HEK293T (cell line): ENCODE data around the gene KDM2A.

ENCODE experiments used
- CTCF ChIA-PET: fragments of 350-600 bp; formaldehyde crosslinking; extraction: SDS; loops from one replicate; lab custom pipeline; 2021; ENCODE audit warnings: antibody characterized with exemption, inconsistent platforms; lab: Yijun Ruan, JAX
- POLR2A ChIA-PET: fragments of 350-600 bp; formaldehyde crosslinking; extraction: SDS; loops from one replicate; lab custom pipeline; 2020; ENCODE audit warnings: antibody characterized with exemption, inconsistent platforms; lab: Yijun Ruan, JAX
- DNase-seq: peaks from one replicate; pipeline ENCODE4 v3.0.0; 2012; ENCODE audit warnings: mixed read lengths; ENCODE audit errors: extremely low spot score
- ARNT ChIP-seq: fragments of 450-650 bp; IDR thresholded peaks from 2 replicates; pipeline ENCODE4 v1.6.1; 2017; ENCODE audit warnings: mild to moderate bottlenecking
- BHLHE40 ChIP-seq: fragments of 450-650 bp; IDR thresholded peaks from 2 replicates; pipeline ENCODE4 v1.6.1; 2016; ENCODE audit warnings: mild to moderate bottlenecking, moderate library complexity, borderline replicate concordance
- CTBP1 ChIP-seq: fragments of 450-650 bp; IDR thresholded peaks from 2 replicates; pipeline ENCODE4 v1.6.1; 2016; ENCODE audit warnings: borderline replicate concordance
- ELF4 ChIP-seq: fragments of 450-650 bp; IDR thresholded peaks from 2 replicates; pipeline ENCODE4 v1.6.1; 2017; ENCODE audit warnings: antibody characterized with exemption
- FOXA1 ChIP-seq: fragments of 450-650 bp; IDR thresholded peaks from 2 replicates; pipeline ENCODE4 v1.6.1; 2016; ENCODE audit warnings: mild to moderate bottlenecking
- FOXK2 ChIP-seq: fragments of 450-650 bp; IDR thresholded peaks from 2 replicates; pipeline ENCODE4 v1.6.1; 2016; ENCODE audit warnings: mild to moderate bottlenecking
- FOXM1 ChIP-seq: fragments of 450-650 bp; IDR thresholded peaks from 2 replicates; pipeline ENCODE4 v1.6.1; 2017; ENCODE audit warnings: mild to moderate bottlenecking, borderline replicate concordance
- HDGF ChIP-seq: fragments of 450-650 bp; IDR thresholded peaks from 2 replicates; pipeline ENCODE4 v1.6.1; 2017; ENCODE audit warnings: antibody characterized with exemption, borderline replicate concordance
- L3MBTL2 ChIP-seq: fragments of 450-650 bp; conservative IDR thresholded peaks from 2 replicates; pipeline ENCODE4 v1.6.1; 2016; ENCODE audit warnings: mild to moderate bottlenecking
- LEF1 ChIP-seq: fragments of 450-650 bp; IDR thresholded peaks from 2 replicates; pipeline ENCODE4 v1.6.1; 2017; ENCODE audit warnings: mild to moderate bottlenecking, borderline replicate concordance
- NFRKB ChIP-seq: fragments of 450-650 bp; IDR thresholded peaks from 2 replicates; pipeline ENCODE4 v1.6.1; 2016; ENCODE audit warnings: mild to moderate bottlenecking, moderate library complexity
- SP1 ChIP-seq: fragments of 450-650 bp; IDR thresholded peaks from 2 replicates; pipeline ENCODE4 v1.6.1; 2017
- SUZ12 ChIP-seq: fragments of 450-650 bp; IDR thresholded peaks from 2 replicates; pipeline ENCODE4 v1.6.1; 2016; ENCODE audit warnings: mild to moderate bottlenecking
- TARDBP ChIP-seq: fragments of 450-650 bp; IDR thresholded peaks from 2 replicates; pipeline ENCODE4 v1.6.1; 2016
- ZNF384 ChIP-seq: fragments of 450-650 bp; IDR thresholded peaks from 2 replicates; pipeline ENCODE4 v1.6.1; 2016
- TF ChIP-seq, protein P1 (sequence below): fragments of 450-650 bp; IDR thresholded peaks from 2 replicates; pipeline ENCODE4 v1.6.1; 2016

Gene KDM2A

DNA sequence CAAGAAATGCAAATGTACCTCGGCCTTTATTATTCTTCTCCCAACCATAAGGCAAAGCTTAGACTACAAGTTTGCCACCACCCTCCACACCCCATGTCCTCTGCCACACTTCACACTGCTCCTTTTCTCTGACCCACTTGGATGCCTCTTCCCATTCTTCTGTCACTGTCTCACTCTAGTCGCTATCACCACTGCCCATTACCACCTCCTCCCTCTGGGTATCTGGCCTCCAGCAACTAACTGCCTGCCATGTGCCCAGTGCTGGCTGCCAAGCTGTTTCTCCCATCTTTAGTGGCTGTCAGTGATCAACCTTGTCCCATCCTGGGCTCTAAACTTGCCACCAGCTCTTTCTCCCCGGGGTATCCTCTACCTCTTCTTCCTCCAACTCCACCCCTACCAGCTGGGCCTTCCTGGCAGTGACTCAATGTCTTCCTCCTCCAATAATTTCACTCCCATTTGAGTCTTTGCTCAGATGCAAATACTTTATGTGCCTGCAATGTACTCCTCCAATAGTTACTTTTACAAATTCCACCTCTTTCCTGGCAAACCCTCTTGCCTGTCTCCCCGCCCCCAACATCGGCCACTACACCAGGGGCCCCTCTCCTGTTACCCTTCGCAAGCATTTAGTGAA is 20.1 kb upstream of the KDM2A start:
- POLR2A ChIA-PET: interaction anchor here (0.6 kb wide), 1 partner anchor 1634 kb away, joined by 4 read pairs; no protein-coding TSS in a partner anchor
- CTCF ChIA-PET: interaction anchor here (0.7 kb wide), 1 partner anchor 16 kb away, joined by 3 read pairs; no protein-coding TSS in a partner anchor
- TF ChIP-seq ZNF384 (no peak), SP1 (no peak), TARDBP (no peak), FOXK2 (no peak), L3MBTL2 (no peak), ELF4 (no peak), ARNT (no peak), FOXM1 (no peak), LEF1 (no peak), SUZ12 (no peak), FOXA1 (no peak), NFRKB (no peak), CTBP1 (no peak), BHLHE40 (no peak), HDGF (no peak)
- TF ChIP-seq, protein P1, sequence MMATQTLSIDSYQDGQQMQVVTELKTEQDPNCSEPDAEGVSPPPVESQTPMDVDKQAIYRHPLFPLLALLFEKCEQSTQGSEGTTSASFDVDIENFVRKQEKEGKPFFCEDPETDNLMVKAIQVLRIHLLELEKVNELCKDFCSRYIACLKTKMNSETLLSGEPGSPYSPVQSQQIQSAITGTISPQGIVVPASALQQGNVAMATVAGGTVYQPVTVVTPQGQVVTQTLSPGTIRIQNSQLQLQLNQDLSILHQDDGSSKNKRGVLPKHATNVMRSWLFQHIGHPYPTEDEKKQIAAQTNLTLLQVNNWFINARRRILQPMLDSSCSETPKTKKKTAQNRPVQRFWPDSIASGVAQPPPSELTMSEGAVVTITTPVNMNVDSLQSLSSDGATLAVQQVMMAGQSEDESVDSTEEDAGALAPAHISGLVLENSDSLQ: no peak
- no peak for DNase-seq

DNA sequence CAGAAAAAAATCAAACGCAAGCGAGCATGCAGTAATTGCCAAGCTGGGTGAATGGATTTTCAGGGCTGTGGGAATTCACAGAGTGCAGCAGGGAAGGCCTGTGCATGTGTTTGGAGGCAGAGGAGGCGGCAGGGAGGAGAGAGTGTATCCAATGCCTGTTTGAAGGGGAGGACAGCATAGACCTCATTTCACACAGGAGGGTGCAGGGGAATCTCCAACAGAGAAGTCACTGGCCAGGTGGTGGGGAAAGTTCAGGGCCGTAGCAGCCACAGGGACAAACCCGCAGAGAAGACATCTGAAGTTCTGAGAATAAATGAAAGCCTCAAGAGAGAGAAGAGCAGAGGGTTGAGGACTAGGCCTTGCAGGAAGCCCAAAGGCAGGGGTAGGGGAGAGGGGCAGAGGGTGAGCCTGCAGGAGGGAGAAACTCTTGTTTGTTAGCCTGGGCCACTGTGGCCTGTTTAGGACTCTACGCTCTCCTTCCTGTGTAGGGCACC is 19.2 kb upstream of the KDM2A start:
- TF ChIP-seq CTBP1 (no peak), FOXK2 (no peak), ZNF384 (no peak), SP1 (no peak), LEF1 (no peak), NFRKB (no peak), BHLHE40 (no peak), HDGF (no peak)
- TF ChIP-seq, protein P1: no peak
- CTCF ChIA-PET: no interaction called here
- POLR2A ChIA-PET: no interaction called here
- DNase-seq: no peak

DNA sequence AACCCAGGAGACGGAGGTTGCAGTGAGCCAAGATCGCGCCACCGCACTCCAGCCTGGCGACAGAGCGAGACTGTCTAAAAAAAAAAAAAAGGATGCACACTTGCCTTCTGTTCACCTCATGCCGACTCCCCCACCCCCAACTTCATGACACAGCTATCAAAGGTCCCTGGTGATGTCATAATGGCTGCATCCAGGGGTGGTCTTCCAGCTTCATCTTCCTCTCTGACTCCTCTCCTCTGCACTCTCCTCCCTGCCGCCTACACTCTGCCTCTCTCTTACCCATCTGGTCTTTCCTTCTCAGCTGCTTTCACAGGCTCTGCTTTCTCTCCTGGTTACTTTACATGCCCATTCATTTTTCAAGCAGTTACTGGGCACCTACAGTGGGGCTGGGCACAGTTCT is 16.4 kb upstream of the KDM2A start:
- TF ChIP-seq BHLHE40 (no peak), HDGF (no peak), ARNT (no peak), FOXK2 (no peak), SUZ12 (no peak), SP1 (no peak), TARDBP (no peak), NFRKB (no peak), FOXA1 (no peak), ZNF384 (no peak), L3MBTL2 (no peak), LEF1 (no peak), ELF4 (no peak), CTBP1 (no peak), FOXM1 (no peak)
- TF ChIP-seq, protein P1: no peak
- DNase-seq: no peak
- POLR2A ChIA-PET: interaction anchor here (1.6 kb wide), 1 partner anchor 15 kb away, joined by 3 read pairs; no protein-coding TSS in a partner anchor
- CTCF ChIA-PET: interaction anchor here (1.2 kb wide), 1 partner anchor 26 kb away, joined by 3 read pairs; no protein-coding TSS in a partner anchor

DNA sequence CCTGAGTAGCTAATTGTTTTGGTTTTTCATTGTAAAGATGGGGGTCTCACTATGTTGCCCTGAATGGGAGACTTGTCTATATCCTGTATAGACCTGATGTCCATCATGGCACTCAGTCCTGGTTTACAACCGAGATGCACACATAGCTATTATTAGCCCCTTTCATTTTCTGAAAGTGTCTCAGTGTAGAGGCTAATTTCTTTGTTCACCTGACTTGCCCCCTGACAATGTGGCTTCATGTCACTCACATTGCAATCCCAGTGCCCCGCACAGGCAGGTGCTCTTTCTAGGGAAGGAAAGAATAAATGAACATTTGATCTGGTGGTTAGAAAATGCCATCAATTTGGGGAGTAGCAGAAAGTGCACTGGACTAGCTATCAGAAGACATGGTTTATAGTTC is 13.1 kb upstream of the KDM2A start:
- ChIA-PET CTCF (no interaction called here), POLR2A (no interaction called here)
- DNase-seq: no peak
- TF ChIP-seq, protein P1: no peak
- TF ChIP-seq TARDBP (no peak), FOXM1 (no peak), L3MBTL2 (no peak), CTBP1 (no peak)

DNA sequence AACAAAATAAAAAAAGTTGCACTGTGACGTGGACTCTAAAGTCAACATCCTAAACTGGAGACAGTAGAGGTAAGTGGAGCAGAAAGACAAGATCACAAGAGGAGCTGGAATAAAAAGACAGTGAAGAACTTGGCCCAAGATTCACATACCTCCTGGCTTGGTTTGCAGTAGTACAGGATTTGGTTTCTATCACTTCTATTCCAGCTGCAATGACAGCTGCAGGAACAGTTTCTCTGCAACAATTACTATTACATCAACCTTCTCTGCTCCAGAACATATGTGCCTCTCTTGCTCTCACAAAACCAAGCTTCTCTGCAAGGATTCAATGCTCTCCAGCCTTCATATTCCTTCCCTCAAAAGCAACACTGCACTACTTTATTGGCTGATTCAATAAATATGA is 7.8 kb upstream of the KDM2A start:
- CTCF ChIA-PET: interaction anchor here (0.6 kb wide), 1 partner anchor 35 kb away, joined by 3 read pairs; no protein-coding TSS in a partner anchor
- TF ChIP-seq ELF4 (no peak), BHLHE40 (no peak), ARNT (no peak), ZNF384 (no peak), SP1 (no peak)
- POLR2A ChIA-PET: no interaction called here
- DNase-seq: no peak

DNA sequence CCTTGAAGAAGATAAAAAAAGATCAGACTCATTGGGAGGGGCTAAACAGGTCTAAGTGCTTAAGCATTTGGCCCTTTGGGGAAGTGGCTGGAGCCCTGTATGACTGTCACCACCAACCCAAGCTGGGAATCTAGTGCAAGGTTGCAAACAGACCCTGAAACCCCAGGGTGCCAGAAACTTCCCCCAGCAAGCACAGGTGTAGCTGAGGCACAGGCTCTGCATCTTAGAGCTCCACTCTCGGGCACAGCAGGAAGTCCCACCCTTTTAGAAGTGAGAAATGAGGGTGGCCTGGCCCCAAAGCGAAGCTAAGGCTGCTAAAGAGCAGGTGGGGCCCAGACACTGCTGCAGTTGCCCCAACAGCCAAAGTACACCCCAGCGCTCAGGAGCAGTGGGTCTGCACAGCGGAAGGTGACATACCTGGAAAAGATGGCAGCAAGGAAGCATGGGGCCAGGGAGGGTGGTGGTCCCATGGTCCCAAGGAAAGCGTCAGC is 5.8 kb upstream of the KDM2A start:
- no peak for DNase-seq
- CTCF ChIA-PET: interaction anchor here (1.3 kb wide), 1 partner anchor 8 kb away, joined by 5 read pairs; no protein-coding TSS in a partner anchor
- TF ChIP-seq TARDBP (no peak), L3MBTL2 (no peak), CTBP1 (no peak), FOXA1 (no peak), ARNT (no peak), LEF1 (no peak), HDGF (no peak), BHLHE40 (no peak), FOXK2 (no peak), ZNF384 (no peak), NFRKB (no peak), FOXM1 (no peak), ELF4 (no peak), SP1 (no peak), SUZ12 (no peak)
- TF ChIP-seq, protein P1: no peak
- POLR2A ChIA-PET: no interaction called here
